Activated T-helper 2 cell treated with anti-CD3 and anti-CD28 coated beads, Interferon-gamma antibody, Interleukin-2, Interleukin-4, amounts not matched to agents 10 μg/mL and 5 μg/mL and 100 μg/mL, durations not matched to agents 14 hours and 24 hours and 36 hours (primary cell): ENCODE results near the gene LIMS1. TPM values are rescaled to one million over a fixed set of nuclear protein-coding genes. Genes with fewer than 3 reads are reported as not detected.

Experiments
- DNase-seq: peaks from one replicate; pipeline ENCODE4 v3.0.0; 2021; ENCODE audit warnings: low spot score
- H3K27ac Mint-ChIP-seq: one replicate; pipeline ENCODE4 v1.8.0; 2021; ENCODE audit warnings: mixed read lengths
- H3K27me3 Mint-ChIP-seq: one replicate; pipeline ENCODE4 v1.8.0; 2021; ENCODE audit warnings: low read depth, mixed read lengths
- H3K36me3 Mint-ChIP-seq: one replicate; pipeline ENCODE4 v1.8.0; 2021; ENCODE audit warnings: low read depth, mixed read lengths
- H3K4me1 Mint-ChIP-seq: one replicate; pipeline ENCODE4 v1.8.0; 2021; ENCODE audit warnings: low read depth, mixed read lengths
- H3K4me3 Mint-ChIP-seq: one replicate; pipeline ENCODE4 v1.8.0; 2021; ENCODE audit warnings: low read depth, mild to moderate bottlenecking, moderate library complexity, mixed read lengths
- H3K9me3 Mint-ChIP-seq: one replicate; pipeline ENCODE4 v1.8.0; 2021; ENCODE audit warnings: mixed read lengths
- intact Hi-C: fragments of 100-400 bp; cut with micrococcal nuclease; formaldehyde crosslinking; loops from one replicate; pipeline ENCODE4 v1.15.1; 2023
- total RNA-seq: library from RNA; stranded (reverse); gene quantifications from 2 replicates; pipeline ENCODE4 v1.2.3, GENCODE V29; 2022

Gene LIMS1
- total RNA-seq, 1 donor from 2014 or later = 48.4 TPM

- no peak for DNase-seq
- no peak overlapping the region for H3K4me3 Mint-ChIP-seq
- H3K36me3 Mint-ChIP-seq = peaks cover 5% of the 10 kb centered on the region
- H3K9me3 Mint-ChIP-seq = no peaks in the 10 kb centered on the region
- H3K27me3 Mint-ChIP-seq = no peaks in the 10 kb centered on the region
- peaks cover 60% of the 10 kb centered on the region for H3K4me1 Mint-ChIP-seq
- intact Hi-C loops = no loop called here
- H3K27ac Mint-ChIP-seq = peak overlapping the region; percentile 28
Measured at GRCh38 chr2:108623616-108624015, 89.3 kb downstream of the LIMS1 start.

DNA sequence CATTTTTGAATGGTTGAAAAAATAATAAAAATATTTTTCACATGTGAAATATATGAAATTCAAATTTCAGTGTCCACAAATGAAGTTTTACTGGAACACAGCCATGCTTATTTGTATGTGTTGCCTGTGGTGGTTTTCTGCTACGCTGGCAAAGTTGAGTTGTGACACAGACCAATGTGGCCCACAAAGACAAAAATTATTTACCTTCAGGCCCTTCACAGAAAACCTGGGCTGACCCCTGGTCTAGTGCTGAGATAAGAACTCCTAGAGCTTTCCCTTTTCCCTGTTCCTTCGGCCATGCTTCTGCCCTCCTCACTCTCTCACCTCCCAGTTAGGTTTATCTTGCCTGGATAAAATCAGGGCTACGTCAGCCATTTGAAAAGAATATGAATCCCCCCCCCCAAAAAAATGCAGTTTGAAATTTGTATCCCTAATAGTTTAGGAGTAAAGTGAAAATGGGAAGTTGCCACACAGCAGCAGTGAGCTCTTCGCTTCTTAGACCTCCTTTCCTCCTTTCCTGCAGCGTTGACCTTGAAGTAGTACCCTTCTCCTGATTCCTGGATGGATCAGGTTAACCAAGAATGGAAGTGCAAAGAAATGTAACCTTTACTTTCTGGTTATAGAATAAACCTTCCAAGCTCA, 91.0 kb downstream of the LIMS1 start:
- Mint-ChIP-seq H3K27ac (no peak overlapping the region), H3K9me3 (no peaks in the 10 kb centered on the region), H3K27me3 (no peaks in the 10 kb centered on the region), H3K4me3 (no peak overlapping the region), H3K4me1 (peaks cover 59% of the 10 kb centered on the region), H3K36me3 (peaks cover 11% of the 10 kb centered on the region)
- intact Hi-C loops = no loop called here
- DNase-seq = no peak

- Mint-ChIP-seq H3K4me3 (no peak overlapping the region), H3K27me3 (no peaks in the 10 kb centered on the region), H3K27ac (no peak overlapping the region), H3K4me1 (peaks cover 60% of the 10 kb centered on the region), H3K36me3 (peaks cover 16% of the 10 kb centered on the region), H3K9me3 (no peaks in the 10 kb centered on the region)
- DNase-seq = no peak
- intact Hi-C loops = no loop called here
Measured at GRCh38 chr2:108625828-108626195, 91.5 kb downstream of the LIMS1 start.

DNA sequence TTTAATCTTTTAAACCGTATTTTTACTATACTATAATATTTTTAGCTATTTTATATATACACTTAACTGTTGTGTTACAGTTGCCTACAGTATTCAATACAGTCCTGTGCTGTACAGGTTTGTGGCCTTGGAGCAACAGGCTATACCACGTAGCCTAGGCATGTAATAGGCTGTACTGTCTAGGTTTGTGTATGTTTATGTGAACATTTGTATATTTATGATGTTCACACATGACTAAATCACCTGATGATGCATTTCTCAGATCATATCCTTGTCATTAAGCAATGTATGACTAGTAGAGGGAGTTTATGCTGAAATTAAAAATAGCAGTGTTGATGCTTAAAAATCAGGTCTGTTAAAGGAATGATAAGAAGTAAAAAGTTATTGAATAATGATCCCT, 92.7 kb downstream of the LIMS1 start:
- intact Hi-C loops = no loop called here
- Mint-ChIP-seq H3K9me3 (no peaks in the 10 kb centered on the region), H3K27me3 (no peaks in the 10 kb centered on the region), H3K36me3 (peaks cover 22% of the 10 kb centered on the region), H3K4me3 (no peak overlapping the region), H3K27ac (no peak overlapping the region), H3K4me1 (peaks cover 60% of the 10 kb centered on the region)
- DNase-seq = no peak

GRCh38 chr2:108627911-108628567, 93.8 kb downstream of the LIMS1 start:
- no peaks in the 10 kb centered on the region for H3K27me3 Mint-ChIP-seq
- no peak overlapping the region for H3K4me3 Mint-ChIP-seq
- DNase-seq = no peak
- H3K4me1 Mint-ChIP-seq = peaks cover 64% of the 10 kb centered on the region
- peaks cover 22% of the 10 kb centered on the region for H3K36me3 Mint-ChIP-seq
- H3K27ac Mint-ChIP-seq = peak overlapping the region; percentile 33
- intact Hi-C loops = no loop called here
- no peaks in the 10 kb centered on the region for H3K9me3 Mint-ChIP-seq

- peak overlapping the region; percentile 74 for H3K27ac Mint-ChIP-seq
- DNase-seq = no peak
- intact Hi-C loops = loop anchor here (1.0 kb wide), 1 partner anchor 8 kb away; no protein-coding TSS in a partner anchor
- H3K9me3 Mint-ChIP-seq = no peaks in the 10 kb centered on the region
- H3K4me1 Mint-ChIP-seq = peaks cover 64% of the 10 kb centered on the region
- peaks cover 22% of the 10 kb centered on the region for H3K36me3 Mint-ChIP-seq
- no peaks in the 10 kb centered on the region for H3K27me3 Mint-ChIP-seq
- no peak overlapping the region for H3K4me3 Mint-ChIP-seq
Measured at GRCh38 chr2:108628936-108629335, 94.7 kb downstream of the LIMS1 start.

- H3K4me1 Mint-ChIP-seq = peaks cover 62% of the 10 kb centered on the region
- intact Hi-C loops = loop anchor here (1.0 kb wide), 1 partner anchor 8 kb away; no protein-coding TSS in a partner anchor
- no peaks in the 10 kb centered on the region for H3K27me3 Mint-ChIP-seq
- DNase-seq = no peak
- H3K36me3 Mint-ChIP-seq = peaks cover 22% of the 10 kb centered on the region
- H3K9me3 Mint-ChIP-seq = no peaks in the 10 kb centered on the region
- peak overlapping the region; percentile 74 for H3K27ac Mint-ChIP-seq
- H3K4me3 Mint-ChIP-seq = no peak overlapping the region
Measured at GRCh38 chr2:108629417-108629816, 95.1 kb downstream of the LIMS1 start.

GRCh38 chr2:108630567-108631405, 96.5 kb downstream of the LIMS1 start:
- H3K27me3 Mint-ChIP-seq = no peaks in the 10 kb centered on the region
- H3K36me3 Mint-ChIP-seq = peaks cover 22% of the 10 kb centered on the region
- no peak for DNase-seq
- no peak overlapping the region for H3K27ac Mint-ChIP-seq
- intact Hi-C loops = loop anchor here (5.0 kb wide), 1 partner anchor 98 kb away; the partner anchor contains the start of gene LIMS1
- H3K4me3 Mint-ChIP-seq = no peak overlapping the region
- peaks cover 60% of the 10 kb centered on the region for H3K4me1 Mint-ChIP-seq
- no peaks in the 10 kb centered on the region for H3K9me3 Mint-ChIP-seq

- Mint-ChIP-seq H3K27me3 (no peaks in the 10 kb centered on the region), H3K4me1 (peaks cover 69% of the 10 kb centered on the region), H3K4me3 (no peak overlapping the region), H3K36me3 (peaks cover 22% of the 10 kb centered on the region), H3K27ac (no peak overlapping the region), H3K9me3 (no peaks in the 10 kb centered on the region)
- DNase-seq = no peak
- intact Hi-C loops = loop anchor here (5.0 kb wide), 1 partner anchor 100 kb away; the partner anchor contains the start of gene LIMS1
Measured at GRCh38 chr2:108632332-108633160, 98.3 kb downstream of the LIMS1 start.

GRCh38 chr2:108633409-108633808, 99.1 kb downstream of the LIMS1 start:
- H3K27me3 Mint-ChIP-seq = no peaks in the 10 kb centered on the region
- H3K4me3 Mint-ChIP-seq = no peak overlapping the region
- no peak for DNase-seq
- intact Hi-C loops = loop anchor here (5.0 kb wide), 1 partner anchor 101 kb away; the partner anchor contains the start of gene LIMS1
- peaks cover 69% of the 10 kb centered on the region for H3K4me1 Mint-ChIP-seq
- peaks cover 17% of the 10 kb centered on the region for H3K36me3 Mint-ChIP-seq
- H3K9me3 Mint-ChIP-seq = no peaks in the 10 kb centered on the region
- no peak overlapping the region for H3K27ac Mint-ChIP-seq

- H3K27me3 Mint-ChIP-seq = no peaks in the 10 kb centered on the region
- H3K36me3 Mint-ChIP-seq = peaks cover 17% of the 10 kb centered on the region
- no peak overlapping the region for H3K4me3 Mint-ChIP-seq
- intact Hi-C loops = loop anchor here (5.0 kb wide), 1 partner anchor 102 kb away; the partner anchor contains the start of gene LIMS1
- no peaks in the 10 kb centered on the region for H3K9me3 Mint-ChIP-seq
- no peak for DNase-seq
- H3K27ac Mint-ChIP-seq = no peak overlapping the region
- peaks cover 65% of the 10 kb centered on the region for H3K4me1 Mint-ChIP-seq
Measured at GRCh38 chr2:108634011-108634410, 99.7 kb downstream of the LIMS1 start.

- Mint-ChIP-seq H3K27ac (no peak overlapping the region), H3K4me1 (peaks cover 60% of the 10 kb centered on the region), H3K36me3 (peaks cover 14% of the 10 kb centered on the region), H3K4me3 (no peak overlapping the region), H3K27me3 (no peaks in the 10 kb centered on the region), H3K9me3 (no peaks in the 10 kb centered on the region)
- intact Hi-C loops = loop anchor here (5.0 kb wide), 1 partner anchor 102 kb away; the partner anchor contains the start of gene LIMS1
- DNase-seq = no peak
Measured at GRCh38 chr2:108634576-108635160, 100.4 kb downstream of the LIMS1 start.
